Neural cell (in vitro differentiated cells): ENCODE measurements around the gene ZXDC.

ENCODE experiments used
- CTCF ChIP-seq: fragments of 450-650 bp; IDR thresholded peaks from 2 replicates; pipeline ENCODE4 v1.5.1; 2014; ENCODE audit warnings: antibody characterized with exemption, mild to moderate bottlenecking, moderate library complexity; ENCODE audit not compliant: poor library complexity, severe bottlenecking
- EZH2 ChIP-seq: fragments of 200-600, 300-800 bp; shearing (Covaris generic), sonication (generic); IDR thresholded peaks from 2 replicates; pipeline ENCODE4 v1.6.1; 2014; ENCODE audit warnings: antibody characterized with exemption, low read length, borderline replicate concordance, mild to moderate bottlenecking; ENCODE audit not compliant: insufficient read depth, poor library complexity, severe bottlenecking
- MXI1 ChIP-seq: fragments of 450-650 bp; conservative IDR thresholded peaks from 2 replicates; pipeline ENCODE4 v1.6.1; 2014; ENCODE audit warnings: antibody characterized with exemption, mild to moderate bottlenecking; ENCODE audit not compliant: poor library complexity, severe bottlenecking
- POLR2AphosphoS5 ChIP-seq: IDR thresholded peaks from 2 replicates; pipeline ENCODE4 v1.6.1; 2012
- RAD21 ChIP-seq: fragments of 450-650 bp; conservative IDR thresholded peaks from 2 replicates; pipeline ENCODE4 v1.6.1; 2014; ENCODE audit warnings: antibody characterized with exemption, mild to moderate bottlenecking, moderate library complexity
- REST ChIP-seq: IDR thresholded peaks from 2 replicates; pipeline ENCODE4 v1.6.1; 2012; ENCODE audit warnings: borderline replicate concordance
- SMC3 ChIP-seq: fragments of 450-650 bp; conservative IDR thresholded peaks from 2 replicates; pipeline ENCODE4 v1.6.1; 2014; ENCODE audit warnings: antibody characterized with exemption, mild to moderate bottlenecking, moderate library complexity; ENCODE audit not compliant: poor library complexity
- TAF1 ChIP-seq: IDR thresholded peaks from 2 replicates; pipeline ENCODE4 v1.6.1; 2012; ENCODE audit warnings: low read depth

GRCh38 chr3:126401611-126402160 is 74.0 kb downstream of the ZXDC start:
- no peak for TF ChIP-seq POLR2AphosphoS5
- no peak for TF ChIP-seq CTCF
- TF ChIP-seq REST, result no peak
- no peak for TF ChIP-seq MXI1
- TF ChIP-seq EZH2, result no peak
- TF ChIP-seq TAF1, result no peak
- TF ChIP-seq RAD21, result no peak
- TF ChIP-seq SMC3, result no peak
